K562 (cell line): ENCODE results near the gene GSX2. TPM values are rescaled to one million over a fixed set of nuclear protein-coding genes. Genes with fewer than 3 reads are reported as not detected.

Experiments
- ATAC-seq: fragments of 200-7000 bp; cut with Tn5 transposase; 3 replicates; pipeline ENCODE4 v1.9.1; 2020; ENCODE audit warnings: moderate library complexity
- BruUV-seq: library from RNA; stranded (reverse); fragments of 400-500 nt; replicated peaks from 2 replicates; lab custom pipeline; 2021; lab: Mats Ljungman, UMichigan
- CTCF ChIA-PET: fragments of 300-600 bp; formaldehyde crosslinking; extraction: SDS; loops from one replicate; lab custom pipeline; 2021; ENCODE audit warnings: low intra/inter-chr PET ratio; lab: Yijun Ruan, JAX
- POLR2A ChIA-PET: fragments of 300-600, 350-650 bp; sonication (Branson Sonifier 250); formaldehyde crosslinking; extraction: SDS; loops from one replicate; lab custom pipeline; 2021; ENCODE audit warnings: antibody characterized with exemption, inconsistent platforms; lab: Yijun Ruan, JAX
- DNase-seq, 4 experiments: peaks; one replicate each; pipeline versions ENCODE4 v3.0.0 to v3.0.0-alpha.2; 2011 to 2018; ENCODE audit warnings: low spot score in 3 of 4, mixed read lengths in 3 of 4; ENCODE audit errors: extremely low read depth in 1 of 4
- FAIRE-seq: peaks from 2 replicates; lab custom pipeline; 2011; peaks lifted over from hg19 to GRCh38; lab: Jason Lieb, UNC
- H2AFZ ChIP-seq: 2 replicates; pipeline ENCODE4 v1.6.0; 2011; ENCODE audit warnings: low read depth, low read length, control low read depth, inconsistent platforms
- H3K27ac ChIP-seq: fragments of 200-600 bp; 3 replicates; pipeline ENCODE4 v1.8.0; 2011; ENCODE audit warnings: low read depth, mild to moderate bottlenecking, control low read depth, inconsistent platforms, low read length, moderate library complexity, mixed read lengths; ENCODE audit errors: extremely low read depth
- H3K27me3 ChIP-seq, 2 experiments: fragments of 300-600 bp in 1 of 2; 2 replicates in 1 of 2; 3 replicates in 1 of 2; pipeline versions ENCODE4 v1.6.0 to v1.8.0; 2011; ENCODE audit warnings: inconsistent platforms in 2 of 2, low read length in 2 of 2, mild to moderate bottlenecking in 1 of 2, mixed read lengths in 1 of 2, moderate library complexity in 1 of 2; ENCODE audit not compliant: control insufficient read depth in 2 of 2, insufficient read depth in 2 of 2
- H3K36me3 ChIP-seq: fragments of 300-600 bp; 3 replicates; pipeline ENCODE4 v1.8.0; 2011; ENCODE audit warnings: mild to moderate bottlenecking, low read length, inconsistent platforms; ENCODE audit not compliant: control insufficient read depth, insufficient read depth
- H3K4me1 ChIP-seq, 2 experiments: fragments of 200-600 bp in 1 of 2; replicated peaks in 1 of 2; 2 replicates in 1 of 2; 3 replicates in 1 of 2; pipeline versions ENCODE4 v1.5.1 to v1.8.0; 2011; ENCODE audit warnings: inconsistent platforms in 2 of 2, low read length in 2 of 2, mild to moderate bottlenecking in 1 of 2, mixed read lengths in 1 of 2, moderate library complexity in 1 of 2; ENCODE audit not compliant: control insufficient read depth in 2 of 2, insufficient read depth in 2 of 2
- H3K4me2 ChIP-seq: 2 replicates; pipeline ENCODE4 v1.6.1; 2011; ENCODE audit warnings: low read length, control low read depth, inconsistent platforms, mixed read lengths; ENCODE audit not compliant: insufficient read depth
- H3K4me3 ChIP-seq: fragments of 200-600 bp; sonication (generic), shearing (Covaris generic); 2 replicates; pipeline ENCODE4 v1.5.1; 2016; ENCODE audit warnings: control low read depth, inconsistent platforms
- H3K79me2 ChIP-seq: fragments of 200-600 bp; 3 replicates; pipeline ENCODE4 v1.8.0; 2011; ENCODE audit warnings: low read length, inconsistent platforms; ENCODE audit not compliant: control insufficient read depth, insufficient read depth
- H3K9ac ChIP-seq, 2 experiments: 2 replicates each; pipeline versions ENCODE4 v1.6.0 to v1.6.1; 2011; ENCODE audit warnings: low read depth in 2 of 2, low read length in 2 of 2, control low read depth in 1 of 2, inconsistent platforms in 1 of 2, mild to moderate bottlenecking in 1 of 2, mixed read lengths in 1 of 2; ENCODE audit not compliant: insufficient read depth in 1 of 2
- H3K9me1 ChIP-seq: one replicate; pipeline ENCODE4 v1.6.0; 2011; ENCODE audit warnings: inconsistent platforms, mild to moderate bottlenecking, low read length, moderate library complexity; ENCODE audit not compliant: control insufficient read depth, insufficient read depth
- H3K9me3 ChIP-seq: replicated peaks from 2 replicates; pipeline ENCODE4 v1.5.1; 2011; ENCODE audit warnings: low read depth, low read length, inconsistent platforms; ENCODE audit not compliant: control insufficient read depth, insufficient read depth
- H4K20me1 ChIP-seq: replicated peaks from 2 replicates; pipeline ENCODE4 v1.6.1; 2011; ENCODE audit warnings: low read length, inconsistent platforms, mixed read lengths; ENCODE audit not compliant: control insufficient read depth, insufficient read depth
- C11orf30 ChIP-seq: fragments of 450-650 bp; IDR thresholded peaks from 2 replicates; pipeline ENCODE4 v1.6.1; 2016; ENCODE audit warnings: low read depth, mild to moderate bottlenecking
- CEBPB ChIP-seq: fragments of 450-650 bp; IDR thresholded peaks from 2 replicates; pipeline ENCODE4 v1.6.1; 2016; ENCODE audit warnings: missing genetic modification characterization, missing compliant biosample characterization
- CREB3L1 ChIP-seq: fragments of 450-650 bp; IDR thresholded peaks from 2 replicates; pipeline ENCODE4 v1.6.1; 2014; ENCODE audit warnings: low read depth, mild to moderate bottlenecking, moderate library complexity, borderline replicate concordance
- ETS2 ChIP-seq: IDR thresholded peaks from 2 replicates; pipeline ENCODE4 v1.6.1; 2016; ENCODE audit warnings: borderline replicate concordance, missing genetic modification characterization, mild to moderate bottlenecking, moderate library complexity, missing compliant biosample characterization; ENCODE audit not compliant: poor library complexity, severe bottlenecking
- FIP1L1 ChIP-seq: fragments of 200-400 bp; formaldehyde crosslinking; IDR thresholded peaks from 2 replicates; pipeline ENCODE4 v1.6.1; 2018; ENCODE audit warnings: mild to moderate bottlenecking, low read depth, low read length; ENCODE audit not compliant: poor library complexity, severe bottlenecking
- MBD1 ChIP-seq: fragments of 250-450 bp; sonication (Bioruptor Pico); IDR thresholded peaks from 2 replicates; pipeline ENCODE4 v1.8.0; 2022; ENCODE audit warnings: inconsistent platforms
- NONO ChIP-seq, 2 experiments: fragments of 200-400 bp in 1 of 2; fragments of 450-650 bp in 1 of 2; formaldehyde crosslinking in 1 of 2; IDR thresholded peaks; 2 replicates each; pipeline ENCODE4 v1.6.1; 2017; ENCODE audit warnings: low read depth in 2 of 2, mild to moderate bottlenecking in 2 of 2, moderate library complexity in 2 of 2, low read length in 1 of 2
- PRMT5 ChIP-seq: sonication (generic); formaldehyde crosslinking; IDR thresholded peaks from 2 replicates; pipeline ENCODE4 v1.5.0; 2020; ENCODE audit warnings: missing genetic modification reagents
- SNRNP70 ChIP-seq: fragments of 200-400 bp; formaldehyde crosslinking; optimal IDR thresholded peaks from 2 replicates; pipeline ENCODE3; 2017; ENCODE audit warnings: low read depth, low read length
- ZBTB12 ChIP-seq: fragments of 250-450 bp; sonication (Bioruptor Pico); IDR thresholded peaks from 2 replicates; pipeline ENCODE4 v1.4.0; 2020
- WGBS: fragments of 100-300 bp; shearing (Covaris generic); methylation state at CpG from one replicate; pipeline ENCODE4 v1.1.6; 2016; ENCODE audit warnings: low coverage, mixed read lengths; ENCODE audit not compliant: insufficient coverage; ENCODE audit errors: missing lambda C conversion rate; 5-methylcytosine and 5-hydroxymethylcytosine counted together
- in situ Hi-C: fragments of 300-500 bp; cut with MboI; formaldehyde crosslinking; loops from 4 replicates; pipeline ENCODE4 v1.15.0; 2018; ENCODE audit warnings: inconsistent platforms, mixed read lengths
- intact Hi-C: fragments of 100-400 bp; cut with micrococcal nuclease; formaldehyde crosslinking; loops from 2 replicates; pipeline ENCODE4 v1.14.2; 2022
- polyA plus RNA-seq, 8 experiments: library from polyadenylated mRNA; depleted of rRNA in 4 of 8; stranded (reverse) in 5 of 8; unstranded in 3 of 8; fragments of >200 nt; fragmentation: Nextera tagmentation in 2 of 8; fragmentation: Illumina TruSeq in 1 of 8; extraction: Ambion mirVana in 2 of 8; extraction: Trizol in 1 of 8; gene quantifications; 2 replicates each; pipeline versions ENCODE4 v1.2.1 to v1.2.3, GENCODE V29; 2011 to 2014; ENCODE audit warnings: inconsistent platforms in 1 of 8, missing spikeins in 1 of 8
- total RNA-seq, 7 experiments: library from RNA; depleted of rRNA in 6 of 7; stranded (reverse); fragments of >200 nt in 6 of 7; fragmentation: Illumina TruSeq in 2 of 7; extraction: Trizol in 2 of 7; gene quantifications; 2 replicates each; pipeline versions ENCODE4 v1.2.1 to v1.2.3, GENCODE V29; 2011 to 2021; ENCODE audit warnings: low replicate concordance in 1 of 7

GSX2 gene
- total and polyA plus RNA-seq, 9 of the 15 experiments (the other 6 are each of a cell fraction or from before 2014, with no cell fraction given) = not detected

GRCh38 chr4:54061873-54062272, 38.1 kb upstream of the GSX2 start (continued):
- no peak for TF ChIP-seq ZBTB12
- TF ChIP-seq CEBPB (tag) = no peak
- TF ChIP-seq FIP1L1 = no peak
- TF ChIP-seq CREB3L1 = no peak
- TF ChIP-seq SNRNP70 = no peak

- Histone ChIP-seq H2AFZ (no peak overlapping the region), H3K4me3 (peak overlapping the region; percentile 92), H3K4me1 (peaks cover 6 to 30% of the 10 kb centered on the region in 2 experiments), H3K9me1 (no peaks in the 10 kb centered on the region), H3K27ac (no peak overlapping the region), H3K9me3 (no peaks in the 10 kb centered on the region), H3K4me2 (peak overlapping the region; percentile 91), H3K27me3 (no peaks in the 10 kb centered on the region), H3K36me3 (no peaks in the 10 kb centered on the region), H4K20me1 (no peaks in the 10 kb centered on the region; the same call in 1 of the 2 replicates), H3K9ac (peak overlapping the region in 1 of 2 experiments; percentile 85; a peak in 2 of 4 replicates), H3K79me2 (peaks cover 66% of the 10 kb centered on the region)
- in situ Hi-C loops (no loop called here), intact Hi-C loops (no loop called here)
- ChIA-PET POLR2A (interaction anchor here (0.9 to 1.9 kb wide), 2 partner anchors 9 to 23 kb away, joined by 3 to 5 read pairs; no protein-coding TSS in a partner anchor), CTCF (no interaction called here)
- 9% methylated on average over 3 of the region's 3 CpGs for WGBS
- FAIRE-seq (no peak), DNase-seq (no peak), ATAC-seq (no peak)
- BruUV-seq = no TSS peak
- TF ChIP-seq NONO (IDR thresholded peaks at IDR 0.05; ENCODE audit: low read depth in 2 of 2, low read length in 1 of 2) (no peak), MBD1 (CRISPR knock-in tag) (no peak), ETS2 (tag) (no peak), C11orf30 (no peak), PRMT5 (CRISPR knock-in tag) (no peak)
These were observed 37.6 kb upstream of the GSX2 start for GRCh38 chr4:54062392-54062791.
